Right lobe of liver (tissue), 6 donors: ENCODE results near the gene KNTC1. TPM values are rescaled to one million over a fixed set of nuclear protein-coding genes. Genes with fewer than 3 reads are reported as not detected.

Experiments
- ATAC-seq, 4 donors: fragments of 200-7000 bp; cut with Tn5 transposase; one replicate each; pipeline ENCODE4 v1.9.1; 2020; ENCODE audit warnings: mild to moderate bottlenecking in 4 of 4, moderate library complexity in 4 of 4
- DNase-seq, 3 donors: peaks; one replicate each; pipeline ENCODE4 v3.0.0-alpha.2; 2020
- H3K27ac ChIP-seq, 3 donors: fragments of 200-600 bp; one replicate each; pipeline ENCODE4 v1.8.0; 2022
- H3K27me3 ChIP-seq, 2 donors: fragments of 200-600 bp; one replicate each; pipeline ENCODE4 v1.8.0; 2022
- H3K36me3 ChIP-seq, 4 donors: fragments of 200-600 bp; sonication (generic) in 1 of 4; one replicate each; pipeline versions ENCODE4 v1.5.1 to v1.8.0; 2017 to 2022; ENCODE audit warnings: control low read depth in 1 of 4
- H3K4me1 ChIP-seq, 4 donors: fragments of 200-600 bp; sonication (generic) in 1 of 4; one replicate each; pipeline versions ENCODE4 v1.5.1 to v1.8.0; 2017 to 2022; ENCODE audit warnings: control low read depth in 1 of 4
- H3K4me3 ChIP-seq, 3 donors: fragments of 200-600 bp; one replicate each; pipeline ENCODE4 v1.8.0; 2022
- H3K9me3 ChIP-seq, 4 donors: fragments of 200-600 bp; sonication (generic) in 1 of 4; one replicate each; pipeline versions ENCODE4 v1.5.1 to v1.8.0; 2017 to 2022; ENCODE audit warnings: control low read depth in 1 of 4
- POLR2A ChIP-seq: fragments of 450-650 bp; IDR thresholded peaks from one replicate; pipeline ENCODE4 v1.6.1; 2017; ENCODE audit warnings: antibody characterized with exemption, mild to moderate bottlenecking
- WGBS: methylation state at CpG from one replicate; pipeline ENCODE4 v1.1.6; 2018; ENCODE audit warnings: low coverage, low lambda C conversion rate; ENCODE audit not compliant: insufficient coverage; ENCODE audit errors: missing lambda C conversion rate; 5-methylcytosine and 5-hydroxymethylcytosine counted together
- intact Hi-C, 2 donors: fragments of 100-400 bp; cut with DNase I; formaldehyde crosslinking; loops; one replicate each; pipeline versions ENCODE4 v1.11.2 to v1.14.1; 2022
- total RNA-seq, 6 experiments: library from RNA; depleted of rRNA in 2 of 6; stranded (reverse); fragments of >200 nt in 2 of 6; fragmentation: NEBNext Ultra II Directional in 3 of 6; extraction: Animal tissue kit (Norgen Biotek cat#: 25700) in 3 of 6; gene quantifications; one replicate each; pipeline versions ENCODE4 v1.1.0 to v1.2.4, GENCODE V29; 2016 to 2023
- TF ChIP-seq, protein P1 (sequence below), 4 donors: fragments of 200-600 bp in 3 of 4; fragments of 450-650 bp in 1 of 4; IDR thresholded peaks; one replicate each; pipeline versions ENCODE4 v1.5.1 to v1.8.0; 2016 to 2022; ENCODE audit warnings: antibody characterized with exemption in 4 of 4, mild to moderate bottlenecking in 2 of 4
- donor health status: DM: no; HTN: yes; CAD: no.
- donor health status: DM: no; HTN: no; CAD: no.
- donor health status: DM: no; HTN: no; CAD: no.
- donor health status: DM: no; HTN: yes; CAD: no.
- donor health status: DM: no; HTN: yes; CAD: no.

The KNTC1 gene
- total RNA-seq, 6 experiments from 2014 or later: 2.1 to 10.7 (median 3.5) TPM

DNA sequence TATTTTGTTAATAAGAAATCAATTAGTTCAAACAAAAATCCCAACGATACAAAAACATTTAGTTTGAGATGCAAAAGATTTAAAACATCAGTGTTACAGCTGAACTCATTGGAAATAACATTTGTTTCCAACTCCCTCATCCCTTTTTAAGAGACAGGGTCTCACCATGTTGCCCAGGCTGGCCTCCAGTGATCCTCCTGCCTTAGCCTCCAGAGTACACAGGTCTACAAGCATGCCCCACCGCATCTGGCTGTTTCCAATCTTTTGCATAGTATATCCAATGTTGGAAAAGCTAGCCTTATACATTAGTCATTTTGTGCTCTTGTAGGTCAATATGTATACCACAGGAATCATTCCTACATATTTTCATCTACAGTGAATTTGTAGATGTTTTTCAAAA, 11.8 kb upstream of the KNTC1 start:
- DNase-seq (no peak), ATAC-seq (no peak)
- Histone ChIP-seq H3K4me3 (no peak overlapping the region), H3K4me1 (no peaks in the 10 kb centered on the region), H3K27ac (no peak overlapping the region), H3K36me3 (peaks cover 44 to 99% (median 78%) of the 10 kb centered on the region in 4 donors), H3K9me3 (no peaks in the 10 kb centered on the region), H3K27me3 (no peaks in the 10 kb centered on the region)
- WGBS: 97% methylated on average over 2 of the region's 2 CpGs
- intact Hi-C loops: no loop called here
- TF ChIP-seq POLR2A: no peak
- TF ChIP-seq, protein P1, sequence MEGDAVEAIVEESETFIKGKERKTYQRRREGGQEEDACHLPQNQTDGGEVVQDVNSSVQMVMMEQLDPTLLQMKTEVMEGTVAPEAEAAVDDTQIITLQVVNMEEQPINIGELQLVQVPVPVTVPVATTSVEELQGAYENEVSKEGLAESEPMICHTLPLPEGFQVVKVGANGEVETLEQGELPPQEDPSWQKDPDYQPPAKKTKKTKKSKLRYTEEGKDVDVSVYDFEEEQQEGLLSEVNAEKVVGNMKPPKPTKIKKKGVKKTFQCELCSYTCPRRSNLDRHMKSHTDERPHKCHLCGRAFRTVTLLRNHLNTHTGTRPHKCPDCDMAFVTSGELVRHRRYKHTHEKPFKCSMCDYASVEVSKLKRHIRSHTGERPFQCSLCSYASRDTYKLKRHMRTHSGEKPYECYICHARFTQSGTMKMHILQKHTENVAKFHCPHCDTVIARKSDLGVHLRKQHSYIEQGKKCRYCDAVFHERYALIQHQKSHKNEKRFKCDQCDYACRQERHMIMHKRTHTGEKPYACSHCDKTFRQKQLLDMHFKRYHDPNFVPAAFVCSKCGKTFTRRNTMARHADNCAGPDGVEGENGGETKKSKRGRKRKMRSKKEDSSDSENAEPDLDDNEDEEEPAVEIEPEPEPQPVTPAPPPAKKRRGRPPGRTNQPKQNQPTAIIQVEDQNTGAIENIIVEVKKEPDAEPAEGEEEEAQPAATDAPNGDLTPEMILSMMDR (IDR thresholded peaks at IDR 0.05): no peak

DNA sequence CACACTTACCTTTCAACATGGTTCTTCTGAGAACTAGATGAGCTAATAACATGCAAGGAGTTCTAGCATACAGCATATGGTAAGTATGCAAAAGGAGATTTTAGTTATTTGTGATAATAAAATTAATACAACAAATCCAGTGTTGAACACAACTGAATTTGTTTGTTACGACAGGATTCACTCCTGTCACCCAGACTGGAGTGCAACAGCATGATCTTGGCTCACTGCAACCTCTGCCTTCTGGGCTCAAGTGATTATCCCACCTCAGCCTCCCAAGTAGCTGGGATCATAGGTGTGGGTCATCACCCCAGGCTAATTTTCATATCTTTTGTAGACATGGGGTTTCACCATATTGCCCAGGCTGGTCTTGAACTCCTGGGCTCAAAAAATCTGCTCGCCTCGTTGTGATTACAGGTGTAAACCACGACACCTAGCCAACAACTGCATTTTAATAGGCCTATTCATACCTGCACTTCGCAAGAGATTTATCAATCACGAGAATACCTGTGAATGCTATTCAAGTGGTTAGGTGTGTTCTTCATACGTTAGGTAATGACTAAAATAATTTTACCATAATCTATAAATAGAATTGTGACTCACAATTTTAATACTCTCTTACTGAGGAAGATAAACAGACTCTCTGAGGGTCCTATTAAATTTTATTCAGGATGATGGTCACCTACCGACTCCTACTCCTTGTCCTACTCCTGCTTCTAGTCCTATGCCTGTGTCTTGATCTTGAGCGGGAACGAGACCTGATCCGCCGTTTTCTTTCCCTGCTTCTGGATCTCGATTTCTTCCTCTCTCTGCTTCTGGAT, 10.3 kb upstream of the KNTC1 start:
- no peaks in the 10 kb centered on the region for H3K27me3 ChIP-seq
- DNase-seq: no peak
- no peak overlapping the region for H3K27ac ChIP-seq
- TF ChIP-seq, protein P1 (IDR thresholded peaks at IDR 0.05): no peak
- no peak for TF ChIP-seq POLR2A
- no peak overlapping the region for H3K4me3 ChIP-seq
- H3K36me3 ChIP-seq: peaks cover 37 to 99% (median 78%) of the 10 kb centered on the region in 4 donors
- 84% methylated on average over 12 of the region's 13 CpGs for WGBS
- intact Hi-C loops: no loop called here
- no peaks in the 10 kb centered on the region for H3K4me1 ChIP-seq
- H3K9me3 ChIP-seq: no peaks in the 10 kb centered on the region
- no peak for ATAC-seq

DNA sequence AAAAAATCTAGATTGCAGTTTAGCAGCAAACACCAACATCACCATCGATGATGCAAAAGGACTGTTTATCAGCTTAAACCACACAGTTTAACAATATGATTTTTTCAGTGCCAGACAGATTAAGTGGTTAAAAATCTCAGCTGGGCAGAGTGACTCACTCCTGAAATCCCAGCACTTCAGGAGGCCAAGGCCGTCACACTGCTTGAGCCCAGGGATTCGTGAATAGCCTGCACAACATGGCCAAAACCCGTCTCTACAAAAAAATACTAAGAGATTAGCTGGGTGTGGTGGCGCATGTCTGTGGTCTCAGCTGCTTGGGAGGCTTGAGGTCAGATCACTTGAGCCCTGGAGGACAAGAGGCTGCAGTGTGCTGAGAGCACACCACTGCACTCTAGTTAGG, 9.2 kb upstream of the KNTC1 start:
- intact Hi-C loops: no loop called here
- TF ChIP-seq POLR2A: no peak
- TF ChIP-seq, protein P1 (IDR thresholded peaks at IDR 0.05): no peak
- Histone ChIP-seq H3K9me3 (no peaks in the 10 kb centered on the region), H3K4me3 (no peak overlapping the region), H3K36me3 (peaks cover 35 to 92% (median 73%) of the 10 kb centered on the region in 4 donors), H3K4me1 (peaks cover 0 to 4% (median under 1%) of the 10 kb centered on the region in 4 donors), H3K27ac (no peak overlapping the region), H3K27me3 (no peaks in the 10 kb centered on the region)
- no peak for ATAC-seq
- WGBS: 80% methylated on average over 4 of the region's 5 CpGs
- no peak for DNase-seq

DNA sequence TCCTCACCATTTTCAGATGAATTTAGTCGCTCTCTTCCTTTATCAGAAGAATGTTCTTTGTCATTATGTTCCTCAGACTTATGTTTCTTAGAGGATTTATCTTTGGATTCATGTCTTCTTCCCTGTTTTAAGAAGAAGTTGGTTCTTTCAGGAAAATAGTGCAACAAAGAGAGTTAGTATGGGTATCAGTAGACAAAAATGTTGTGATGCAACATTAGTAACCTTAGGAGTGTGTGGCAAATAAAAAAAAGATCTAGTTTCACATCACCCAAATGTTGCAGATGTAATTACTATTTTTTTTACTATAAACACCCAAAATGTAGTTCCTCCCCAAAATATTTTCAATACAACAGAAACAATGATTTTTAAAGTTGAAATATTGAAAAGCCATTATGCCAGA, 8.1 kb upstream of the KNTC1 start:
- no peaks in the 10 kb centered on the region for H3K27me3 ChIP-seq
- no peak overlapping the region for H3K27ac ChIP-seq
- H3K9me3 ChIP-seq: no peaks in the 10 kb centered on the region
- ATAC-seq (no peak), DNase-seq (no peak)
- 100% methylated on average over 1 of the region's 1 CpG for WGBS
- H3K36me3 ChIP-seq: peaks cover 35 to 83% (median 67%) of the 10 kb centered on the region in 4 donors
- H3K4me3 ChIP-seq: no peak overlapping the region
- no peak for TF ChIP-seq POLR2A
- TF ChIP-seq, protein P1 (IDR thresholded peaks at IDR 0.05): no peak
- H3K4me1 ChIP-seq: peaks cover 0 to 14% (median 6%) of the 10 kb centered on the region in 4 donors
- intact Hi-C loops: no loop called here
